GM18868 (cell line): ENCODE measurements around the gene ESR2.
A peak's percentile ranks its signal among the peaks of the same experiment; 100 is the strongest.
"Not testable (repeated sequence)": the region's sequence is repeated elsewhere in the genome, so short reads cannot be mapped to it uniquely, and the experiment has no call there.

Experiments
- ATAC-seq: cut with Tn5 transposase; IDR thresholded peaks from one replicate; pipeline ENCODE4 v1.9.1; 2021; ENCODE audit warnings: mild to moderate bottlenecking, moderate library complexity; ENCODE audit not compliant: unreplicated experiment

The ESR2 gene

GRCh38 chr14:64201296-64201695 lies 92.9 kb downstream of the ESR2 start:
- ATAC-seq = no peak

- no peak for ATAC-seq
These were observed 94.0 kb downstream of the ESR2 start for GRCh38 chr14:64200170-64200569.

DNA sequence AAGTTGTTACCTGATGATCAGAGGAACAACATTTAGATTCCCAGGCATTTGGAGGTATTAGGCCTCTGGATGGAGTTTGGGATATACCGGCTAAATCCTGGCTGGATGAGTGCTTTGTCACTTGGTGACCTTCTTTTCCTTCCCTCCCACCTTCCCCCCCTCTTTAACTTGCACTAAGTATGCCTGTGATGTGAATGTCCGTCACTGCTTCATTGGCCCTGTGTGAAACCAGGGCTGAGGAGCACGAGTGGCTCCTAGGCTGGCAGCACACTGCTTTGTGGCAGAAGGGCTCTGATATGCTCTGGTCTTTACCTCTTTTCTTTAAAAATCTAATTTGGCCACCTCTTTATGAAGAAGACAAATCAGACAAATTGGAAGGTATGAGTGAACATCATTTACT lies 95.7 kb downstream of the ESR2 start:
- no peak for ATAC-seq

- no peak for ATAC-seq
These were observed 96.2 kb downstream of the ESR2 start for GRCh38 chr14:64197996-64198395.

GRCh38 chr14:64196814-64197411 lies 97.3 kb downstream of the ESR2 start:
- ATAC-seq = peak; percentile 83

DNA sequence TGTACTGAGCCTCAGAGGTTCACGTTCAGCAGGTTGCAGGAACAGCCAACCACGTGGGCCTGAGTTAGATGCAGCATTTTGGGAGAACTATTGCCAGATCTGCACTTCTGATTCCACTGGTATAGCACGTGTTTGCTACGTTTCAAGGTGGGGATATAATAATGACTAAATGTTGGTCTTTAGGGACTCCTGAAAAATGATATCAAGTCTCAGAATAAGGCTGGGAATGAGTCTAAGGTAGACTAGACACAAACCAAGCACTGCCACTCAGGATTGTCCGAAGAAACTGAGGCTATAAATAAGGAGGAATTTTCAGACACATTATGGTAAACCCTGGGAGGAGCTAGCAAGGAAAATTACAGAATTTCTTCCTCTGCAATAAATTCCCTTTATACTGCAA lies 98.1 kb downstream of the ESR2 start:
- no peak for ATAC-seq

- ATAC-seq = peak; percentile 73
These were observed 99.0 kb downstream of the ESR2 start for GRCh38 chr14:64195199-64195598.

DNA sequence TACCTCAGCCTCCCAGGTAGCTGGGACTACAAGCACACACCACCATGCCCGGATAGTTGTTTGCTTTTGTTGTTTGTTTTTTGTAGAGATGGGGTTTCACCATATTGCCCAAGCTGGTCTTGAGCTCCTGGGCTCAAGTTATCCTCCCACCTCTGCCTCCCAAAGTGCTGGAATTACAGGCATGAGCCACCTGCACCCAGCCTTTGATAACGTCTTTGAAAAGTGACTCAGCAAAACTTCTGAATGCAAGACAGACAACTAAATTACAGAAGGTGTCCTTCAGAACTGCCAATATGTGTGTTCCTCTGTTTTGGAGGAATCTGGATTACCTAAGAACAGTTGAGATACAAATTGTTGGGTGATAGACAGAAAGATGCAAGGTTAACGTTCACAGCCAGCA lies 99.8 kb downstream of the ESR2 start:
- ATAC-seq = no peak

DNA sequence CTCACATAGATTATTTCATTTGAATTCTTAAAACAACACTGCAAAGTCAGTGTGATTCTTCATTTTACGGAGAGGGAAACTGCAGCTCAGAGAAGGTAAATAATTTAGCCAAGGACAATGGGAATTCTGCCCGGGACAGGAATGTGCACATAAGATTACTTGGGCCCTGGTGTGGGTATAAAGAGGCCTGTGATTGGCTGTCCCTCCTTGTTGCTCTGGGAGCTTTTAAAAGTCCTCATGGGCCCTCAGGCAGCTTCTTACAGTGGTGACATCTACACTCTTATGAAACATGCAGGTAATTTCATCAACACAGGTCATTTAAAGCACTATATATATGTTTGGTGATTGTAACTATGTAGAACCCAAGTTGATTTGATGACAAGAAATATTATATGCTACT lies 100.3 kb downstream of the ESR2 start:
- no peak for ATAC-seq

GRCh38 chr14:64191756-64192155 lies 102.4 kb downstream of the ESR2 start:
- no peak for ATAC-seq

- no peak for ATAC-seq
These were observed 103.1 kb downstream of the ESR2 start for GRCh38 chr14:64190974-64191502.

DNA sequence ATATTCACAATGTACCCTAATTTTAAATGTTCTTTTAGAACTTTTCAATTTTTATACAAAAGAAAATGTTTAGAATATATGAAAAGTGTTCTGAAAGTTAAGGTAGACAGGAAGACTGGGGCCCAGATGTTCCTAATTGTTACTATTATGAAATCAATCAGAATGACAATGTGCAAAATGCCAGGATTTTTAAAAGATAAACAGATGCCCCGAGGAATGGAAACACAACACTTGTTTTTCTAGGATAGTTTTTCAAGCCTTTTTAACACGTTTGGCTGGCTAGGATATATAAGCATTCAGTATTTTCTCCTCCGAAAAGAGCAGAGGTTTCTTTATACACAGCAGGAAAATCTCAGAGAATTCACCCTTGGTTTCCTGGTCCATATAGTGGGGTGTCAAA lies 106.8 kb downstream of the ESR2 start:
- ATAC-seq = no peak

DNA sequence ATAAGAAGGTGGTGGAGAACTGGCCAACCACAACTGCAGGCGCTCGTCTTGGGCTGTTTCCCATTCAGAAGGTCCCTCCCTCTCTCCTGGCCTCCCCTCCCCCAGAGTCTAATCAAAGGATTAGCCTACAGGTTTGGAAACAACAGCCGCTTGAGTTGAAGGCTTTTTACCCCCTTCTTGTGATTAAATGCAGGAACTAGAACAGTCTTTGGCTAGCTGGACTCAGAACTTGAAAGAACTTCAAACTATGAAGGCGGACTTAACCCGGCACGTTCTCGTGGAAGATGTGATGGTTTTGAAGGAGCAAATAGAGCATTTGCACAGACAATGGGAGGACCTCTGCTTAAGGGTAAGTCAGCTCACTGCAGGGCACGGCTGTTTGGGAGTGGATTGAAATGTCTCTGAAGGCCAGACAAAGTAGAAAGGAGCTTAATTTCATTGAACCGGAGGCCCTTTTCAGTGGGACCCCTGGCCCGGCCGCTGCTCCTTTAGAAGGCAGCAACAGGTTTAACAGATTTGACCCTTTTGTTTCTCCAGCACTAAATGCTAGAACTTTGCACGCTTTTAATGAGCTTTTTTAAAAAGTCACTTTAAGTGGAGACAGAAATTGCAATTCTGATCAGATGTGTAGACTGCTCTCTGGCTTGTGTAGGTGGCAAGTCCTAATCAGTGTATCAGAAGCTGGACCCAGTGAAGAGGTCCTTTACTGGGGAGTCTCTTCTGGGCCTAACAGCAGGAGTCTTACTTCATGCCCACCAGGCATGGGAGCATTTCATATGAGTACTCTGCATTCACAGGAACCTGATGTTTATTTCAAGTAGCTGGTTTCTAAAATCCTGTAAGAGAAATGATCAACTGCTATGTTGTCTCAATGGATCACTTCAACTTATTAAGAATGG lies 107.7 kb downstream of the ESR2 start:
- ATAC-seq = no peak

- no peak for ATAC-seq
These were observed 109.0 kb downstream of the ESR2 start for GRCh38 chr14:64185184-64185583.

DNA sequence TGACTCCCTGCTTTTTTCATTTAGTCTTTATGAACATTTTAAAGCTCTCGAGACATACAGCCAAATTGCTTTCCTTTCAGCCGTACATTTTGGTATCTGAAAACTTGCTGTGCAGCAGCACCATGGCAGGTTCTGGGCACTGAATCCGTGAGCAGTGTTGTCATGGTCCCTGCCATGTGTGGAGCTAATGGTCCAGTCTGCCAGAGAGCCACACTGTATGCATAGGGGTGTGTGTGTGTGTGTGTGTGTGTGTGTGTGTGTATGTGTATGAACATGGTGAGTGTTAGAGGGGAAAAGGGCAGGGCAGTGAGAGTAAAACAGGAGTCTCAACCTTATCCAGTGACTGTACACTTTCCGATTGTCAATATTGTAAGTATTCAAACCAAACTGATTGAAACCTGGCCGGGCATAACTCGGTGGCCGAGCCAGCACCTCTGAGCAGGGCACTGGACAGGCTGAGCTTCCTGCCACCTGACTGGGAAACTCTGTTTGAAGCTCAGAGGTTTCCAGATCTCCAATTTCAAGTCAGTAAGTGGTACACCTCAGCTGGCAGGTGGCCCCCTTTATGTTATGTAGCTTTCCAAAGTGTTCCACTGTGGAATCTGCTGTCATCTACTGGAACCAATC lies 110.0 kb downstream of the ESR2 start:
- no peak for ATAC-seq

DNA sequence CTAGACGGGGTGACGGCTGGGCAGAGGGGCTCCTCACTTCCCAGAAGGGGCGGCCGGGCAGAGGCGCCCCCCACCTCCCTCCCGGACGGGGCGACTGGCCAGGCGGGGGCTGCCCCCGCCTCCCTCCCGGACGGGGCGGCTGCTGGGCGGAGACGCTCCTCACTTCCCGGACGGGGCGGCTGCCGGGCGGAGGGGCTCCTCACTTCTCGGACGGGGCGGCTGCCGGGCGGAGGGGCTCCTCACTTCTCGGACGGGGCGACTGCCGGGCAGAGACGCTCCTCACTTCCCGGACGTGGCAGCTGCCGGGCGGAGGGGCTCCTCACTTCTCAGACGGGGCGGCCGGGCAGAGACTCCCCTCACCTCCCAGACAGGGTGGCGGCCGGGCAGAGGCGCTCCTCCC lies 111.3 kb downstream of the ESR2 start:
- ATAC-seq = not testable (repeated sequence)

- no peak for ATAC-seq
These were observed 115.4 kb downstream of the ESR2 start for GRCh38 chr14:64178814-64179213.

DNA sequence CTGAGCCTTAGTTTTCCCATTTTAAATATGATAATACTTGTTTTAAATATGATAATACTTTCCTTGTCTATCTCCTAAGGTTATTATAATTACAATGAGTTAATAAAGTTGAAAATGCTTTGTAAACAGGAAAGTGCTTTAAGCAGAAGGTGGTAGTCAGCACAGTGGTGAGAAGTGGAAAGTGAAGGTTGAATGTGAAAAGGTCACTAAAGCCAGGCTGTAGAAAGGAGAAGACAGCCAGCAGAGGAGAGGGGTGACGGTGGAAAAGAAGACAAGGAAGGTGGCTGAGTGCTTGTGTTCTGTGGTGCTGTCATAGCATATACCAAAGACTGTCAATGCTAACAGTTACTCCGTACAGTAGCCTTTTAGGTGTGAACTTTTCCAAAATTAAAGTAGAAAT lies 117.8 kb downstream of the ESR2 start:
- no peak for ATAC-seq

GRCh38 chr14:64174922-64175782 lies 119.0 kb downstream of the ESR2 start:
- no peak for ATAC-seq

- ATAC-seq = no peak
These were observed 124.0 kb downstream of the ESR2 start for GRCh38 chr14:64170181-64170580.

GRCh38 chr14:64159588-64159987 lies 134.6 kb downstream of the ESR2 start:
- no peak for ATAC-seq
